K562 (cell line): ENCODE measurements around the gene KNSTRN. TPM values are rescaled to one million over a fixed set of nuclear protein-coding genes. Genes with fewer than 3 reads are reported as not detected.

Source experiments
- ATAC-seq: fragments of 200-7000 bp; cut with Tn5 transposase; 3 replicates; pipeline ENCODE4 v1.9.1; 2020; ENCODE audit warnings: moderate library complexity
- BruUV-seq: library from RNA; stranded (reverse); fragments of 400-500 nt; replicated peaks from 2 replicates; lab custom pipeline; 2021; lab: Mats Ljungman, UMichigan
- CTCF ChIA-PET: fragments of 300-600 bp; formaldehyde crosslinking; extraction: SDS; loops from one replicate; lab custom pipeline; 2021; ENCODE audit warnings: low intra/inter-chr PET ratio; lab: Yijun Ruan, JAX
- POLR2A ChIA-PET: fragments of 300-600, 350-650 bp; sonication (Branson Sonifier 250); formaldehyde crosslinking; extraction: SDS; loops from one replicate; lab custom pipeline; 2021; ENCODE audit warnings: antibody characterized with exemption, inconsistent platforms; lab: Yijun Ruan, JAX
- DNase-seq, 4 experiments: peaks; one replicate each; pipeline versions ENCODE4 v3.0.0 to v3.0.0-alpha.2; 2011 to 2018; ENCODE audit warnings: low spot score in 3 of 4, mixed read lengths in 3 of 4; ENCODE audit errors: extremely low read depth in 1 of 4
- FAIRE-seq: peaks from 2 replicates; lab custom pipeline; 2011; peaks lifted over from hg19 to GRCh38; lab: Jason Lieb, UNC
- H2AFZ ChIP-seq: 2 replicates; pipeline ENCODE4 v1.6.0; 2011; ENCODE audit warnings: low read depth, low read length, control low read depth, inconsistent platforms
- H3K27ac ChIP-seq: fragments of 200-600 bp; 3 replicates; pipeline ENCODE4 v1.8.0; 2011; ENCODE audit warnings: low read depth, mild to moderate bottlenecking, control low read depth, inconsistent platforms, low read length, moderate library complexity, mixed read lengths; ENCODE audit errors: extremely low read depth
- H3K27me3 ChIP-seq, 2 experiments: fragments of 300-600 bp in 1 of 2; 2 replicates in 1 of 2; 3 replicates in 1 of 2; pipeline versions ENCODE4 v1.6.0 to v1.8.0; 2011; ENCODE audit warnings: inconsistent platforms in 2 of 2, low read length in 2 of 2, mild to moderate bottlenecking in 1 of 2, mixed read lengths in 1 of 2, moderate library complexity in 1 of 2; ENCODE audit not compliant: control insufficient read depth in 2 of 2, insufficient read depth in 2 of 2
- H3K36me3 ChIP-seq: fragments of 300-600 bp; 3 replicates; pipeline ENCODE4 v1.8.0; 2011; ENCODE audit warnings: mild to moderate bottlenecking, low read length, inconsistent platforms; ENCODE audit not compliant: control insufficient read depth, insufficient read depth
- H3K4me1 ChIP-seq, 2 experiments: fragments of 200-600 bp in 1 of 2; replicated peaks in 1 of 2; 2 replicates in 1 of 2; 3 replicates in 1 of 2; pipeline versions ENCODE4 v1.5.1 to v1.8.0; 2011; ENCODE audit warnings: inconsistent platforms in 2 of 2, low read length in 2 of 2, mild to moderate bottlenecking in 1 of 2, mixed read lengths in 1 of 2, moderate library complexity in 1 of 2; ENCODE audit not compliant: control insufficient read depth in 2 of 2, insufficient read depth in 2 of 2
- H3K4me2 ChIP-seq: 2 replicates; pipeline ENCODE4 v1.6.1; 2011; ENCODE audit warnings: low read length, control low read depth, inconsistent platforms, mixed read lengths; ENCODE audit not compliant: insufficient read depth
- H3K4me3 ChIP-seq: fragments of 200-600 bp; sonication (generic), shearing (Covaris generic); 2 replicates; pipeline ENCODE4 v1.5.1; 2016; ENCODE audit warnings: control low read depth, inconsistent platforms
- H3K79me2 ChIP-seq: fragments of 200-600 bp; 3 replicates; pipeline ENCODE4 v1.8.0; 2011; ENCODE audit warnings: low read length, inconsistent platforms; ENCODE audit not compliant: control insufficient read depth, insufficient read depth
- H3K9ac ChIP-seq, 2 experiments: 2 replicates each; pipeline versions ENCODE4 v1.6.0 to v1.6.1; 2011; ENCODE audit warnings: low read depth in 2 of 2, low read length in 2 of 2, control low read depth in 1 of 2, inconsistent platforms in 1 of 2, mild to moderate bottlenecking in 1 of 2, mixed read lengths in 1 of 2; ENCODE audit not compliant: insufficient read depth in 1 of 2
- H3K9me1 ChIP-seq: one replicate; pipeline ENCODE4 v1.6.0; 2011; ENCODE audit warnings: inconsistent platforms, mild to moderate bottlenecking, low read length, moderate library complexity; ENCODE audit not compliant: control insufficient read depth, insufficient read depth
- H3K9me3 ChIP-seq: replicated peaks from 2 replicates; pipeline ENCODE4 v1.5.1; 2011; ENCODE audit warnings: low read depth, low read length, inconsistent platforms; ENCODE audit not compliant: control insufficient read depth, insufficient read depth
- H4K20me1 ChIP-seq: replicated peaks from 2 replicates; pipeline ENCODE4 v1.6.1; 2011; ENCODE audit warnings: low read length, inconsistent platforms, mixed read lengths; ENCODE audit not compliant: control insufficient read depth, insufficient read depth
- CEBPB ChIP-seq: fragments of 450-650 bp; IDR thresholded peaks from 2 replicates; pipeline ENCODE4 v1.6.1; 2016; ENCODE audit warnings: missing genetic modification characterization, missing compliant biosample characterization
- CREBBP ChIP-seq: IDR thresholded peaks from one replicate; pipeline ENCODE4 v1.6.1; 2012; ENCODE audit warnings: low read depth, mild to moderate bottlenecking, control low read depth, inconsistent platforms, low read length
- FOXK1 ChIP-seq: sonication (generic); formaldehyde crosslinking; IDR thresholded peaks from 2 replicates; pipeline ENCODE4 v1.8.0; 2022; ENCODE audit warnings: missing genetic modification reagents, mild to moderate bottlenecking, borderline replicate concordance
- WGBS: fragments of 100-300 bp; shearing (Covaris generic); methylation state at CpG from one replicate; pipeline ENCODE4 v1.1.6; 2016; ENCODE audit warnings: low coverage, mixed read lengths; ENCODE audit not compliant: insufficient coverage; ENCODE audit errors: missing lambda C conversion rate; 5-methylcytosine and 5-hydroxymethylcytosine counted together
- in situ Hi-C: fragments of 300-500 bp; cut with MboI; formaldehyde crosslinking; loops from 4 replicates; pipeline ENCODE4 v1.15.0; 2018; ENCODE audit warnings: inconsistent platforms, mixed read lengths
- intact Hi-C: fragments of 100-400 bp; cut with micrococcal nuclease; formaldehyde crosslinking; loops from 2 replicates; pipeline ENCODE4 v1.14.2; 2022
- polyA plus RNA-seq, 8 experiments: library from polyadenylated mRNA; depleted of rRNA in 4 of 8; stranded (reverse) in 5 of 8; unstranded in 3 of 8; fragments of >200 nt; fragmentation: Nextera tagmentation in 2 of 8; fragmentation: Illumina TruSeq in 1 of 8; extraction: Ambion mirVana in 2 of 8; extraction: Trizol in 1 of 8; gene quantifications; 2 replicates each; pipeline versions ENCODE4 v1.2.1 to v1.2.3, GENCODE V29; 2011 to 2014; ENCODE audit warnings: inconsistent platforms in 1 of 8, missing spikeins in 1 of 8
- total RNA-seq, 7 experiments: library from RNA; depleted of rRNA in 6 of 7; stranded (reverse); fragments of >200 nt in 6 of 7; fragmentation: Illumina TruSeq in 2 of 7; extraction: Trizol in 2 of 7; gene quantifications; 2 replicates each; pipeline versions ENCODE4 v1.2.1 to v1.2.3, GENCODE V29; 2011 to 2021; ENCODE audit warnings: low replicate concordance in 1 of 7
- TF ChIP-seq, protein P1 (sequence below), 2 experiments: fragments of 450-650 bp; IDR thresholded peaks; 2 replicates each; pipeline ENCODE4 v1.6.1; 2016; ENCODE audit warnings: mild to moderate bottlenecking in 2 of 2, borderline replicate concordance in 1 of 2, low read depth in 1 of 2, moderate library complexity in 1 of 2

KNSTRN gene
- total and polyA plus RNA-seq, 9 of the 15 experiments (the other 6 are each of a cell fraction or from before 2014, with no cell fraction given): 48.7 to 88.2 (median 66.3) TPM

DNA sequence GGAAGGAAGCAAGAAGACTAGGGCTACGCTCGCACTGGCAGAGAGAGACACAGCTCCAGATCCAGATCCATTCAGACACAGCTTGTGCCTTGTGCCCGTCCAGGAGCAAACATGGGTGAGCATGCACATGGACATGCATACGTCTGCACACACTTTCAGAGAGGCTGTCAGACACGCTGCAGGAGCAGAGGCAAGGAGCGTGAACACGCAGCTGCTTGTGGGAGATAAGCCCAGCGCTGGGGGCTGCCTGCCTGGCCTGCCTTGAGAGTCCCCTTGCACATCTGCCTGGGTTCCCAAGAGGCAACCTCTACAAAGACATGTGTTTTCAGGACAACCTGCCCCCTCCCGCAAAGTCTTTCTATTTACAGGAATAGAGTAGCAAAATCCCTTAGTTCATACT is 44.7 kb downstream of the KNSTRN start (continued):
- no peak for TF ChIP-seq CREBBP
- TF ChIP-seq FOXK1 (CRISPR knock-in tag): no peak

DNA sequence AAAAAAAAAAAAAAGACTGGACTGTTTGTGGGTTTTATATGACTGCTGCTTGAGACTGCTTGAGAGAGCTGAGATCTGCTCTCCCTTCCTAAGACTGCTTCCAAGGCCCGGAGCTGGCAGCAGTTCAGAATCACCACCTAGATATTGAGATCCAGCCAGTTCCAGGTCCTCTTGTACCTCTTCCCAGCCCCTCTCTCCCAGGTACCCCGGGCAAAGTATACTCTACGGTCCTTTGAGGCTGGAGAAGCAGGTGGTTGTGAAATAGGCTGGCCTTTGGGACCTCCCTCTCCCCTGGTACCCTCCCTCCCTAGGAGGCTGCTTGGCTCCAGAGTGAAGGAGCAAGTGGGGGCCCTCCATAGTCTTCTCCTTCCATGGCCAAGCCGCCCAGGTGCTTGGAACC is 45.7 kb downstream of the KNSTRN start:
- H3K4me3 ChIP-seq: no peak overlapping the region
- H3K27ac ChIP-seq: no peak overlapping the region
- in situ Hi-C loops: loop anchor here (10.0 kb wide), 2 partner anchors 213 to 373 kb away; no protein-coding TSS in a partner anchor
- ATAC-seq (no peak), DNase-seq (no peak), FAIRE-seq (no peak)
- H2AFZ ChIP-seq: no peak overlapping the region
- no peaks in the 10 kb centered on the region for H3K79me2 ChIP-seq
- peaks cover 28 to 32% of the 10 kb centered on the region in 2 experiments; a peak in 4 of 5 replicates for H3K4me1 ChIP-seq
- no peaks in the 10 kb centered on the region for H3K9me3 ChIP-seq
- H3K9ac ChIP-seq: peak overlapping the region; percentile 4 to 37; a peak in 1 of 4 replicates
- H3K4me2 ChIP-seq: no peak overlapping the region
- TF ChIP-seq CEBPB (tag): 0 out of 2 replicates have a peak, but pooled peaks have one; percentile 17
- TF ChIP-seq, protein P1, sequence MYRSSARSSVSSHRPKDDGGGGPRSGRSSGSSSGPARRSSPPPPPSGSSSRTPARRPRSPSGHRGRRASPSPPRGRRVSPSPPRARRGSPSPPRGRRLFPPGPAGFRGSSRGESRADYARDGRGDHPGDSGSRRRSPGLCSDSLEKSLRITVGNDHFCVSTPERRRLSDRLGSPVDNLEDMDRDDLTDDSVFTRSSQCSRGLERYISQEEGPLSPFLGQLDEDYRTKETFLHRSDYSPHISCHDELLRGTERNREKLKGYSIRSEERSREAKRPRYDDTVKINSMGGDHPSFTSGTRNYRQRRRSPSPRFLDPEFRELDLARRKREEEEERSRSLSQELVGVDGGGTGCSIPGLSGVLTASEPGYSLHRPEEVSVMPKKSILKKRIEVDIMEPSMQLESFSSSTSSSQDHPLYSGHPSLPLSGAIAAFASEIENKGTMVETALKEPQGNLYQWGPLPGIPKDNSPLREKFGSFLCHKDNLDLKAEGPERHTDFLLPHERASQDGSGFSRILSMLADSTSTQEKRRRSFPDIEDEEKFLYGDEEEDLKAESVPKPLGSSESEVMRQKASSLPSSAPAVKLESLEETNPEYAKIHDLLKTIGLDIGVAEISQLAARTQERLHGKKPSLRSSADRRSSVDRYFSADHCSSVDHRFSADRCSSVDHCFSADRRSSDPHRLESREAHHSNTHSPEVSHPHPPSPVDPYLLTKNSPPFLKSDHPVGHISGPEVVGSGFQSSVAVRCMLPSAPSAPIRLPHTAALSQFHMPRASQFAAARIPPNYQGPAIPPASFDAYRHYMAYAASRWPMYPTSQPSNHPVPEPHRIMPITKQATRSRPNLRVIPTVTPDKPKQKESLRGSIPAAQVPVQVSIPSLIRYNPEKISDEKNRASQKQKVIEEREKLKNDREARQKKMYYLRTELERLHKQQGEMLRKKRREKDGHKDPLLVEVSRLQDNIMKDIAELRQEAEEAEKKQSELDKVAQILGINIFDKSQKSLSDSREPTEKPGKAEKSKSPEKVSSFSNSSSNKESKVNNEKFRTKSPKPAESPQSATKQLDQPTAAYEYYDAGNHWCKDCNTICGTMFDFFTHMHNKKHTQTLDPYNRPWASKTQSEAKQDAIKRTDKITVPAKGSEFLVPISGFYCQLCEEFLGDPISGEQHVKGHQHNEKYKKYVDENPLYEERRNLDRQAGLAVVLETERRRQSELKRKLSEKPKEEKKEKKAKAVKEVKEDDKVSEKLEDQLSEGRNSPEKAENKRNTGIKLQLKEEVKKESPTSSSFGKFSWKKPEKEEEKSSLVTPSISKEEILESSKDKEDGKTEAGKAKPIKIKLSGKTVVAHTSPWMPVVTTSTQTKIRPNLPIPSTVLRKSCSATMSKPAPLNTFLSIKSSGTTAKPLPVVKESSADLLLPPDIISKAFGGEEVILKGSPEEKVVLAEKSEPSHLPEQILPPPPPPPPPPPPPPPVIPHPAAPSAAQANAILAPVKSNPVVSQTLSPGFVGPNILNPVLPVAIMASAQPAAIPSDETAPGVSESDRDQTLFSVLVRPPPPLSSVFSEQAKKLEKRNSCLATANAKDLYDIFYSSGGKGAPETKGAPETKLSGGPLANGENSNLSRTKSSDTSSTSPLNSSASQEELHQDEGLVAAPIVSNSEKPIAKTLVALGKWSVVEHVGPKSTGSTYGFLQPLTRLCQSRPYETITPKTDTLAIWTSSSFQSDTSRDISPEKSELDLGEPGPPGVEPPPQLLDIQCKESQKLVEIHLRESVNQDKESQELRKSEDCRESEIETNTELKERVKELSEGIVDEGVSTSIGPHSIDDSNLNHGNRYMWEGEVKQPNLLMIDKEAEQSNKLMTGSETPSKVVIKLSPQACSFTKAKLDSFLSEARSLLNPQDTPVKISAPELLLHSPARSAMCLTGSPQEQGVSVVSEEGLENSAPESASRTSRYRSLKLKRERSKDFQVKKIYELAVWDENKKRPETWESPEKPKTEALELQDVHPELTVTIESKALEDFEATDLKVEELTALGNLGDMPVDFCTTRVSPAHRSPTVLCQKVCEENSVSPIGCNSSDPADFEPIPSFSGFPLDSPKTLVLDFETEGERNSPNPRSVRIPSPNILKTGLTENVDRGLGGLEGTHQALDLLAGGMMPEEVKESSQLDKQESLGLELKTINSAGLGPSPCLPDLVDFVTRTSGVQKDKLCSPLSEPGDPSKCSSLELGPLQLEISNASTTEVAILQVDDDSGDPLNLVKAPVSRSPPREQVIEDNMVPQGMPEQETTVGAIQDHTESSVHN (IDR thresholded peaks at IDR 0.05; ENCODE audit: borderline replicate concordance in 1 of 2, low read depth in 1 of 2): no peak
- no peaks in the 10 kb centered on the region for H4K20me1 ChIP-seq
- H3K36me3 ChIP-seq: no peaks in the 10 kb centered on the region
- H3K27me3 ChIP-seq: no peaks in the 10 kb centered on the region
- 62% methylated on average over 4 of the region's 4 CpGs for WGBS
- ChIA-PET CTCF (no interaction called here), POLR2A (interaction anchor here (0.6 to 3.4 kb wide), 3 partner anchors 11 to 518 kb away, joined by 3 to 16 read pairs (median 4); partner anchors contain the start of gene BAHD1)
- intact Hi-C loops: no loop called here
- no TSS peak for BruUV-seq
- no peaks in the 10 kb centered on the region for H3K9me1 ChIP-seq
